ENCODE results near the gene PPIL4. TPM values are rescaled to one million over a fixed set of nuclear protein-coding genes. Genes with fewer than 3 reads are reported as not detected.

The PPIL4 gene
- polyA plus RNA-seq, 1 experiment = 2.6 TPM

DNA sequence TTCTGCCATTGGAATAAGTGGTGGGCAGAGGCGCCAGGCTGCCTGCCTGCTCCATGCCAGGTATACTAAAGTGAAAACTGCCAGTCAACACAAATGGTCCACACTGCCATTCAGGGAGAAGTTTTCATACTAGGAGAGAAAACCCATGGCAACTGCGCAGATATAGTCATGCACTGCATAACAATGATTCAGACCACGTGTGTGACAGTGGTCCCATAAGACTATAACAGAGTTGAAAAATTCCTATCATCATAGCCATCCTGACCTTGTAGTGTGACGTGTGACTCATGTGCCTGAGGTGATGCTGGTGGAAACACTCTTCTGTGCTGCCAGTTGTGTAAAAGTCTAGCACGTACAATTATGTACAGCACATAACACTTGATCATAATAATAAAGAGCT lies 86.1 kb downstream of the PPIL4 start:
- ChIA-PET CTCF (no interaction called here), POLR2A (no interaction called here)
- Histone ChIP-seq H3K36me3 (ENCODE audit: control insufficient read depth, insufficient read depth, low read length) (no peaks in the 10 kb centered on the region), H3K4me3 (ENCODE audit: low read depth, low read length) (no peak overlapping the region), H3K27me3 (ENCODE audit: control insufficient read depth, insufficient read depth, low read length) (no peaks in the 10 kb centered on the region)
- TF ChIP-seq, protein P1, sequence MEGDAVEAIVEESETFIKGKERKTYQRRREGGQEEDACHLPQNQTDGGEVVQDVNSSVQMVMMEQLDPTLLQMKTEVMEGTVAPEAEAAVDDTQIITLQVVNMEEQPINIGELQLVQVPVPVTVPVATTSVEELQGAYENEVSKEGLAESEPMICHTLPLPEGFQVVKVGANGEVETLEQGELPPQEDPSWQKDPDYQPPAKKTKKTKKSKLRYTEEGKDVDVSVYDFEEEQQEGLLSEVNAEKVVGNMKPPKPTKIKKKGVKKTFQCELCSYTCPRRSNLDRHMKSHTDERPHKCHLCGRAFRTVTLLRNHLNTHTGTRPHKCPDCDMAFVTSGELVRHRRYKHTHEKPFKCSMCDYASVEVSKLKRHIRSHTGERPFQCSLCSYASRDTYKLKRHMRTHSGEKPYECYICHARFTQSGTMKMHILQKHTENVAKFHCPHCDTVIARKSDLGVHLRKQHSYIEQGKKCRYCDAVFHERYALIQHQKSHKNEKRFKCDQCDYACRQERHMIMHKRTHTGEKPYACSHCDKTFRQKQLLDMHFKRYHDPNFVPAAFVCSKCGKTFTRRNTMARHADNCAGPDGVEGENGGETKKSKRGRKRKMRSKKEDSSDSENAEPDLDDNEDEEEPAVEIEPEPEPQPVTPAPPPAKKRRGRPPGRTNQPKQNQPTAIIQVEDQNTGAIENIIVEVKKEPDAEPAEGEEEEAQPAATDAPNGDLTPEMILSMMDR (IDR thresholded peaks at IDR 0.05; ENCODE audit: insufficient read depth, low read depth, low read length) = no peak
- DNase-seq (ENCODE audit: low read depth) = no peak

DNA sequence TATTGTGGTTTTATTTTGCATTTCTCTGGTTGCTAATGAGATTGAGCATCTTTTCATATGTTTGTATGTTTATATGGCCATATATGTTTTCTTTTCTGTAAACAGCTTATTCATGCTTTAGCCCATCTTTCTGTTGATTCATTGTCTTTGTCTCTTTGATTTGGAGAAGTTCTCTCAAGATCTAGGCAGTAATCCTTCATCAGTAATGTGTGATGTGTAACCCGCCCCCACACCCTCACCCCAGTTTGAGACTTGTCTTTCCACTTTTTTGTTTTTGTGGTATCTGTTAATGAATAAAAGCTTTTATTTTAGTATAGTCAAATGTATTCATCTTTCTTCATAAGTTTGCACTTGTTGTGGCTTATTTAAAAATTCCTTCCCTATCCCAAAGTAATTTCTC lies 87.0 kb downstream of the PPIL4 start:
- ChIA-PET CTCF (interaction anchor here (1.5 kb wide), 1 partner anchor 10 kb away, joined by 3 read pairs; no protein-coding TSS in a partner anchor), POLR2A (no interaction called here)
- Histone ChIP-seq H3K4me3 (ENCODE audit: low read depth, low read length) (no peak overlapping the region), H3K27me3 (ENCODE audit: control insufficient read depth, insufficient read depth, low read length) (no peaks in the 10 kb centered on the region), H3K36me3 (ENCODE audit: control insufficient read depth, insufficient read depth, low read length) (no peaks in the 10 kb centered on the region)
- DNase-seq (ENCODE audit: low read depth) = no peak
- TF ChIP-seq, protein P1 (IDR thresholded peaks at IDR 0.05; ENCODE audit: insufficient read depth, low read depth, low read length) = no peak

DNA sequence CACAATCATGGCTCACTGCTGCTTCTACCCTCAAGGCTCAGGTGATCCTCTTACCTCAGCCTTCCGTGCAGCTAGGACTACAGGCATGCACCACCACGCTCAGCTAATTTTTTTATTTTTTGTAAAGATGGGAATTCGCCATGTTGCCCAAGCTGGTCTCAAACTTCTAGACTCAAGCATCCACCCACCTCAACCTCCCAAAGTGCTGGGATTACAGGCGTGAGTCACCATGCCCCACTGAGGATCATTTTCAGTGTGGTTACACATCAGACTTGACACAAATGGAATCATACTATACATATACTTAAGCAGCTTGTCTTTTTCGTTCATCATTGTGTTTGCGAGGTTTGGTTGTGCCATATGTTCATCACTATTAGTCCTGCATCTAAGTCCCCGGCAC lies 87.6 kb downstream of the PPIL4 start:
- ChIA-PET CTCF (interaction anchor here (1.5 kb wide), 1 partner anchor 9 kb away, joined by 3 read pairs; no protein-coding TSS in a partner anchor), POLR2A (no interaction called here)
- TF ChIP-seq, protein P1 (IDR thresholded peaks at IDR 0.05; ENCODE audit: insufficient read depth, low read depth, low read length) = no peak
- DNase-seq (ENCODE audit: low read depth) = no peak
- Histone ChIP-seq H3K36me3 (ENCODE audit: control insufficient read depth, insufficient read depth, low read length) (no peaks in the 10 kb centered on the region), H3K4me3 (ENCODE audit: low read depth, low read length) (no peak overlapping the region), H3K27me3 (ENCODE audit: control insufficient read depth, insufficient read depth, low read length) (no peaks in the 10 kb centered on the region)

DNA sequence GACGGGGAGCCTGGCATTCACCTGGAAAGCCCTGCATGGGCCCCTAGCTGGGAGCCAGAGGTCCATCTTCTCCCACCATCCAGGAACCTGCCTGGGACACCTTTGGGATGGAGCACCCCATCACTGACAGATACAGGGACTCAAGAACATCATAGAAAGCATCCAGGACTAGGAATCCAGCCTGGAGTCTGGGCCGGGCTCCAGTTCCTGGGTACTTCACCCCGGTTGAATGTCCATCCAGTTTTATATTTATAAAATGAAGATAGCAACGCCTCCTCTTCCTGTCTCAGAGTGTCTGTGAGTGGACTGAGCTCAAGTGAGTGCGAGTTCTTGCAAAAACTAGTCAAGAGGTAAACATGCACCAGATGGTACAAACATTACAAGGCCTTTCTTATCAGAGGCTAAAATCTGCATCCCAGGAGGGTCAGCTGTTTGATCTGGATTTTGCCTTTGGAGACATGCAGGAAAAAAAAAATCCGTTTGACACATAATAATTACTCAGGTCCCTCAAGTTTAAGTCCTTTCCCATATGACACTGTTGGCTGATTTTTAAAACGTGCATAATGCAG lies 88.4 kb downstream of the PPIL4 start:
- POLR2A ChIA-PET = no interaction called here
- TF ChIP-seq, protein P1 (IDR thresholded peaks at IDR 0.05; ENCODE audit: insufficient read depth, low read depth, low read length) = no peak
- H3K27me3 ChIP-seq (ENCODE audit: control insufficient read depth, insufficient read depth, low read length) = no peaks in the 10 kb centered on the region
- no peak overlapping the region for H3K4me3 ChIP-seq (ENCODE audit: low read depth, low read length)
- no peaks in the 10 kb centered on the region for H3K36me3 ChIP-seq (ENCODE audit: control insufficient read depth, insufficient read depth, low read length)
- CTCF ChIA-PET = interaction anchor here (1.5 kb wide), 1 partner anchor 9 kb away, joined by 3 read pairs; no protein-coding TSS in a partner anchor
- DNase-seq (ENCODE audit: low read depth) = no peak

DNA sequence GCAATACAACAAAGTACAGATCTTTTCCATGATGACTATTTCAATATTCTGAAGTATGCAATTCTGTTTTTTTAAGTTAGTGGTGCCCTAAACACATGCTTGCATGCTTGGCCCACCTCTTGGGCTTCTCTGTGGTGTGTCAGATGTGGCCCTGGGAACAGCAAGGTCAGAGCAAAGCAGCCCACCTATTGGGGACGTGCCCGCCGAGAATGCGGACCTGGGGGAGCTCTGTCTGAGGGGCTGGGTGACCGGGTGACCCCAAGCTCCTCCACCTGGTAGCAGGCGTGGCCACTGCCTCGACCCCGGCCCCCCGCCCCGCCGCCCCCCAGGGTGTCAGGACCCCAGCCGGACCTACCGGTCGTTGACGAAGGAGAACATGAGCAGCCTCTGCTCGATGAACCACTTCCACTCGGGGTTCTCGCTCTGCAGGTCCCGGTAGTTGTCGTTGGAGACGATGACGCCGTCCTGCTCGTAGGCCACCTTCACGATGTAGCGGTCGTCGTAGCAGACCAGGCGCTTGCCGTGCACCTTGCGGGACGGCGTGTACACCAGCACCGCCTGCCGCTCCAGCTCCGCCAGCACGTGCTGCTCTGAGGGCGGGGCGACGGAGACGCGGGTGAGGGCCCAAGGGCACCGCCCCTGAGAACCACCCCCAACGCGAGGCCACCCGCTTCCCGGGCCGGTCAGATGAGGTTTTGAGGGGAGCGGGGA lies 89.4 kb downstream of the PPIL4 start:
- POLR2A ChIA-PET = no interaction called here
- no peak for DNase-seq (ENCODE audit: low read depth)
- CTCF ChIA-PET = no interaction called here
- Histone ChIP-seq H3K27me3 (ENCODE audit: control insufficient read depth, insufficient read depth, low read length) (no peaks in the 10 kb centered on the region), H3K4me3 (ENCODE audit: low read depth, low read length) (no peak overlapping the region), H3K36me3 (ENCODE audit: control insufficient read depth, insufficient read depth, low read length) (no peaks in the 10 kb centered on the region)
- TF ChIP-seq, protein P1 (IDR thresholded peaks at IDR 0.05; ENCODE audit: insufficient read depth, low read depth, low read length) = no peak

Measured in BJ (cell line).